Measurements from ENCODE around the gene LEMD3. TPM values are rescaled to one million over a fixed set of nuclear protein-coding genes. Genes with fewer than 3 reads are reported as not detected.

The LEMD3 gene
- polyA plus RNA-seq, 1 of the 3 experiments (the other 2 are of a cell fraction), result 4.4 TPM

GRCh38 chr12:65152596-65152995, 16.8 kb upstream of the LEMD3 start:
- WGBS (ENCODE audit: low lambda C conversion rate), result 38% methylated on average over 1 of the region's 1 CpG

GRCh38 chr12:65155784-65156183, 13.6 kb upstream of the LEMD3 start:
- no peak overlapping the region for H3K4me2 ChIP-seq

More at GRCh38 chr12:65152596-65152995, 16.8 kb upstream of the LEMD3 start:
- no peak overlapping the region for H2AFZ ChIP-seq (ENCODE audit: low read depth)
- POLR2A ChIA-PET, result no interaction called here
- no peak for TF ChIP-seq POLR2AphosphoS5 (IDR thresholded peaks at IDR 0.05; ENCODE audit: low read depth, low read length)
- no peak for TF ChIP-seq SIN3A (IDR thresholded peaks at IDR 0.05; ENCODE audit: borderline replicate concordance, low read depth, low read length)
- peaks cover 5% of the 10 kb centered on the region; the same call in 1 of the 2 replicates for H3K27me3 ChIP-seq (ENCODE audit: insufficient read depth)
- no peaks in the 10 kb centered on the region for H3K36me3 ChIP-seq (replicated peaks in 1 of 2; ENCODE audit: control insufficient read depth in 1 of 2, insufficient read depth in 2 of 2, low read length in 1 of 2)
- no peak for DNase-seq
- H3K9me2 ChIP-seq, result no peaks in the 10 kb centered on the region
- H4K20me1 ChIP-seq (ENCODE audit: insufficient read depth), result no peaks in the 10 kb centered on the region
- no peaks in the 10 kb centered on the region for H3K79me2 ChIP-seq (ENCODE audit: insufficient read depth)
- H3K4me1 ChIP-seq (ENCODE audit: control insufficient read depth in 1 of 2, insufficient read depth in 2 of 2, low read depth in 1 of 2, low read length in 1 of 2), result no peaks in the 10 kb centered on the region
- CTCF ChIA-PET, result no interaction called here
- no peaks in the 10 kb centered on the region for H3F3A ChIP-seq (replicated peaks; ENCODE audit: insufficient read depth)
- H3K4me3 ChIP-seq (ENCODE audit: low read depth in 2 of 2, low read length in 1 of 2), result no peak overlapping the region
- H3K9ac ChIP-seq, result no peak overlapping the region
- no peak overlapping the region for H3K27ac ChIP-seq (ENCODE audit: low read depth in 2 of 2, low read length in 1 of 2)
- H3K9me3 ChIP-seq, result no peaks in the 10 kb centered on the region; the same call in 1 of the 2 replicates
- H3K4me2 ChIP-seq, result no peak overlapping the region

More at GRCh38 chr12:65155784-65156183, 13.6 kb upstream of the LEMD3 start:
- H3K4me1 ChIP-seq (ENCODE audit: control insufficient read depth in 1 of 2, insufficient read depth in 2 of 2, low read depth in 1 of 2, low read length in 1 of 2), result no peaks in the 10 kb centered on the region
- POLR2A ChIA-PET, result no interaction called here
- no peaks in the 10 kb centered on the region for H3F3A ChIP-seq (replicated peaks; ENCODE audit: insufficient read depth)
- no peaks in the 10 kb centered on the region for H3K79me2 ChIP-seq (ENCODE audit: insufficient read depth)
- CTCF ChIA-PET, result no interaction called here
- H3K27me3 ChIP-seq (ENCODE audit: insufficient read depth), result peaks cover 18% of the 10 kb centered on the region
- no peak for DNase-seq
- no peak overlapping the region; the same call in 1 of the 2 replicates for H2AFZ ChIP-seq (ENCODE audit: low read depth)
- H3K9ac ChIP-seq, result no peak overlapping the region
- WGBS (ENCODE audit: low lambda C conversion rate), result 14% methylated on average over 3 of the region's 3 CpGs
- no peaks in the 10 kb centered on the region for H4K20me1 ChIP-seq (ENCODE audit: insufficient read depth)
- H3K36me3 ChIP-seq (replicated peaks in 1 of 2; ENCODE audit: control insufficient read depth in 1 of 2, insufficient read depth in 2 of 2, low read length in 1 of 2), result no peaks in the 10 kb centered on the region
- no peak overlapping the region for H3K4me3 ChIP-seq (ENCODE audit: low read depth in 2 of 2, low read length in 1 of 2)
- H3K27ac ChIP-seq (ENCODE audit: low read depth in 2 of 2, low read length in 1 of 2), result no peak overlapping the region
- no peaks in the 10 kb centered on the region for H3K9me2 ChIP-seq
- no peaks in the 10 kb centered on the region; the same call in 1 of the 2 replicates for H3K9me3 ChIP-seq
- TF ChIP-seq GATA2 (CRISPR knock-in tag; IDR thresholded peaks at IDR 0.05) (no peak), EZH2phosphoT487 (IDR thresholded peaks at IDR 0.05; ENCODE audit: borderline replicate concordance, low read depth) (no peak), USF2 (IDR thresholded peaks at IDR 0.05; ENCODE audit: borderline replicate concordance, low read depth, low read length) (no peak), CTCF (IDR thresholded peaks at IDR 0.05) (no peak), FOSL2 (IDR thresholded peaks at IDR 0.05; ENCODE audit: borderline replicate concordance, low read depth) (no peak), FOXM1 (IDR thresholded peaks at IDR 0.05; ENCODE audit: low read depth) (no peak), TAF1 (IDR thresholded peaks at IDR 0.05; ENCODE audit: borderline replicate concordance, low read depth, low read length) (no peak), MAX (IDR thresholded peaks at IDR 0.05; ENCODE audit: low read depth) (no peak), EP300 (IDR thresholded peaks at IDR 0.05; ENCODE audit: borderline replicate concordance in 1 of 2, low read depth in 1 of 2, low read length in 1 of 2) (no peak), TEAD4 (IDR thresholded peaks at IDR 0.05; ENCODE audit: borderline replicate concordance, insufficient read depth) (no peak), CHD2 (IDR thresholded peaks at IDR 0.05; ENCODE audit: low read length, partially characterized antibody) (no peak), YY1 (IDR thresholded peaks at IDR 0.05; ENCODE audit: low read depth) (no peak), MEF2A (IDR thresholded peaks at IDR 0.05; ENCODE audit: borderline replicate concordance, low read depth) (no peak), REST (IDR thresholded peaks at IDR 0.05; ENCODE audit: low read depth, low read length) (no peak), RFX5 (IDR thresholded peaks at IDR 0.05; ENCODE audit: low read length) (no peak)

Measured in SK-N-SH (cell line).